Measurements from ENCODE around the gene IQCE.
"Not testable (repeated sequence)": the region's sequence is repeated elsewhere in the genome, so short reads cannot be mapped to it uniquely, and the experiment has no call there.

IQCE gene

GRCh38 chr7:2553108-2553507 is 5.7 kb upstream of the IQCE start:
- DNase-seq: no peak

GRCh38 chr7:2553831-2554581 is 4.8 kb upstream of the IQCE start:
- DNase-seq: no peak

DNA sequence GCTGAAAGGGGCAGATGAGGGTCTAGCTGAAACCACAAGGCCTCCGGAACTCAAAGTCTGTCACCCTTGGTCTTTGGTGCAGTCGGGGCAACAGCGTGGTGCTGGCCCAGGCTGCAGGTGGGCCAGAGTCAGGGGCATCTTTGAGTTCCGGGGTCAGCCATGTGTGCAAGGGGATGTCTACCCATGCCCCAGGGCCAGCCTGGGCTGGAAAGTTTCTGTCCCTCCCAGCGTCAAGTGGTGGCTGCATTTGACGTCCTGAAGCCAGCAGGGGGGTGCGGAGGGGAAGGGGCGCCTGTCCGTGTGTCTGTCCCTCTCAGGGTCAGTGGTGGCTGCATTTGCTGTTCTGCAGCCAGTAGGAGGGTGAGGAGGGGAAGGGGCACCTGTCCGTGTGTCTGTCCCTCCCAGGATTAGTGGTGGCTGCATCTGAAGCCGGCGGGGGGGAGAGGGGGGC is 4.1 kb upstream of the IQCE start:
- DNase-seq: no peak

DNA sequence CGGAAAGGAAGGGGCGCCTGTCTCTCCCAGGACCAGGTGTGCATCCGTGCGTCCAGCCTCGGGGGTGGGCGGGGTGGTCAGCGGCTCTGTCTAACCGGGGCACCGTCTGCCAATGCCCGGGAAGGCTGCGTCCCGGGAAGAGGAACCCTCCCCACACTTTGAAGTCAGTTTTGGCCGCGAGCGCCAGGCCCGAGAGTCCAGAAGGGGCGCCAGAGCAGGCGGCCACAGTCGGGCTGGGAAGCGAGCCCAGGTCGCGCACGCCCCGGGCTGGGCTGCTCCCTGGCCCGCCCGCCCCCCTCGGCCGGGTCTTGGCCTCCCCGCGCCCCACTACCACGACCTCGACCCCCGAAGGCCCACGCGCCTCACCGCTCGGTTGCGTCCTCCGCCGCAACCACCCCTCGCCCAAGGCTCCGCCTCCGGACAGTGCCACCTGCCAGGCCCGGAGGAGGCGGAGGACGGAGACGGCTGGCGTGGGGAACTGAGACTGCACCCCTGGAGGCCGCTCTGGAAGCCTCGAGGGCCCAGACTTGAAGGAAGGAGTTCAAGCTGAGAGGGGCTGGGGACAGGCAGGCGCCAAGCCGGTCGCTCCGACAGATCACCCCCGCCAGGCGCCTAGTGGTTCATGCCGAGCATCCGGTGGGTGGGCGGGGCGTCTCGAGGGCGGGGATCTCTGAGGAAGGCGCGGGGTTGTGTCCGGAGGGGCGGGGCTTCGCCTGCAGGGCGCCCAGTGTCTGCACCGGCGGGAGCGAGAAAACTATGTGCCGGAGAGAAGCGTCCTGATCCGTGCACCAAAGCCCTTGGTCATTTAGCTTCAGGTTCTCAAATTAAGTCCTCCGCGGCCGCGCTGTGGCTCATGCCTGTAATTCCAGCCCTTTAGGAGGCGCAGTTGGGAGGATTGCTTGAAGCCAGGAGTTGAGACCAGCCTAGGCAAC is 3.4 kb upstream of the IQCE start, which contains the start of gene BRAT1:
BRAT1 (minus strand) TSS at position 404 of the 932 bp plus-strand sequence. CDS start 1,093 bp downstream, outside the sequence.
- peak; percentile 72 to 97 (median 91) for DNase-seq

- DNase-seq: no peak
These were observed 638 bp downstream of the IQCE start for GRCh38 chr7:2559283-2559950.

- not testable (repeated sequence) for DNase-seq
These were observed 5.2 kb downstream of the IQCE start for GRCh38 chr7:2563955-2564354.

- DNase-seq: no peak
These were observed 6.3 kb downstream of the IQCE start for GRCh38 chr7:2564970-2565540.

DNA sequence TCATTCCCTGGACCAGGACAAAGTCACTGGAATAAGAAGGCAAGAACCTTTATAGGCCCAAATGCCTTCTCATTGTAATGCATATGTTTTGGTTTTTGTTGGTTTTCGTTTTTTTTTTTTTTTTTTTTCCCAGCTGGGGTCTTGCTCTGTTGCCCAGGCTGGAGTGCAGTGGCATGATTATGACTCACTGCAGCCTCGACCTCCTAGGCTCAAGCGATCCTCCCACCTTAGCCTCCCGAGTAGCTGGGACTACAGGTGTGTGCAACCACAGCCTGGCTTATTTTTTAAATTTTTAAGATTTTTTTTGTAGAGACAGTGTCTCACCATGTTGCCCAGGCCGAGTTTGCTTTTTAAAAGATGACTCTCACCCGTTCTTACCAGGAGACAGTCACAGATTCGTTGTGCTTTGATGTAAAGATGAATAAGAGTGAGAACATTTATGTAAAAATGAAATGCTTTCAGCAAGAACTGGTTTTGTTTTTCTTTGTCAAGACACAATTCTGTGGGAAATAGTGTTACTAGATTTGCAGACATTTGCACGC is 7.6 kb downstream of the IQCE start:
- DNase-seq: no peak

DNA sequence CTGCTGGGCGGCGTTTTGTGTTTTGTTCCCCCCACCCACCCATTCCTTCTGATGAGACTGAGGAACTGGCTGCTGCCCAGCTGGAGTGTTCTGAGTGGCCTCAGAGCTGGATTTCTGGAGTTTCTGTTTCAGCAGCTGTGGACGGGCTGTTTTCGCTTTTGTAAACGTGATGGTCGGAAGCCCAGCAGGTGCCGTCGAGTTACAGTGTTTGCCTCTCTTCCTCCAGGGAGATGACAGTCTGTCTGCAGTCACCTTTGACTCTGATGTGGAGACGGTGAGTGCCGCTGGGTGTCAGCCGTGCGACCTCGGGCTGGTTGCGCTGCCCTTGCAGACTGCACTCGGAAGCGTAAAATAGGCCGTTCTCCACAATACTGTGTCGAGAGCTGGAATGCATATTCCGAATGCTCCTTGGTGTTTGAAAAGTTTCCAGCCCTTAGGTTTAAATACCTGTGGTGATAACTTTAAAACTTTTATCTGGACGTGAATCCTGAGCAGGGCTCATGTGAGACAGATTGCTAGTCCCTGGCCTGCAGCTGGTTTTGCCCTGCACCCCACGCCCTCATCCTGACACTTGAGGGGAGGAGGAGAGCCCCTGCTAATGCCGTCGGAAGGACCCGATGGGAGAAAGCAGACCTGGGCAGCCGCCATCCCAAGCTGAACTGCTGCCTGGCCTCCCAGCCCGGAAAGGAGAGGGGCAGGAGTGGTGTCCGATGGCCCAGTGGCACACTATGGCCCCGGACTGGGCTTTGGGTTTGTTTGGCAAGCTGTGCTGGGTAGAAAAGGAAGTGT is 8.3 kb downstream of the IQCE start:
- DNase-seq: peak in 15 of 51 donors; percentile 14 to 72 (median 26)

- peak in 34 of 51 donors; percentile 8 to 65 (median 34) for DNase-seq
These were observed 9.0 kb downstream of the IQCE start for GRCh38 chr7:2567679-2568278.

DNA sequence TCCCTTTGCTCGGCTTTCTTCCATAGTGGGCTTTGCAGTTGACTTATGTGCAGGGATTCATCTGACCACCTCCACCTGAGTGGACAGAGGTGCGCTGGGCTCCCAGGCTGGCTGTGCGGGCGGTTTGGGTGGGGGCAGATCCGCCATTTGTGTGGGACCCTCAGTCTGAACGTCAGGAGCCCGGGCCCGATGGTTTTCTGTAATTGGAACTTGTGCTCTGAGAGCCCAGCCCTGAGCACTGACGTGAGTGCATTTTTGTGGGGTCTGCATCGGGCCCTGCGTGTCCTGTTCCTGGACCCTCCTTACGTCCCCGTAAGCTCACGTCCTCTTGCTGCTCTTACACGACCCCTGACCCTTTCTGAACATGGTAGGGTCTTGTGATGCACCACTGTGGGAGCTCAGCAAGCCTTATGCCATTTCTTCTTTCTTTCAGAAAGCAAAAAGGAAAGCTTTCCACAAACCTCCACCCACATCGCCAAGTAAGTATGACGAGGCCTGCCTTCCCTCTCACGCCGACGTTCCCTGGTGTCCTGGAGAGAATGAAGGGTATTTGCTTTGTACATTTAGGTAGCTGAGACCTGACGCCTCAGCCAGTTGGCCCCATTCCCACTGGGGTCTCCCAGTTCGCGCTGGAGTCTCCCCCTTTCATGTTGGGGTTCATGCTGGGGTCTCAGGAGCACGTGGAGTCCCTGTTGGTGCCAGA is 9.9 kb downstream of the IQCE start:
- DNase-seq: peak in 1 of 51 donors; percentile 35

- DNase-seq: no peak
These were observed 10.6 kb downstream of the IQCE start for GRCh38 chr7:2569421-2569820.

DNA sequence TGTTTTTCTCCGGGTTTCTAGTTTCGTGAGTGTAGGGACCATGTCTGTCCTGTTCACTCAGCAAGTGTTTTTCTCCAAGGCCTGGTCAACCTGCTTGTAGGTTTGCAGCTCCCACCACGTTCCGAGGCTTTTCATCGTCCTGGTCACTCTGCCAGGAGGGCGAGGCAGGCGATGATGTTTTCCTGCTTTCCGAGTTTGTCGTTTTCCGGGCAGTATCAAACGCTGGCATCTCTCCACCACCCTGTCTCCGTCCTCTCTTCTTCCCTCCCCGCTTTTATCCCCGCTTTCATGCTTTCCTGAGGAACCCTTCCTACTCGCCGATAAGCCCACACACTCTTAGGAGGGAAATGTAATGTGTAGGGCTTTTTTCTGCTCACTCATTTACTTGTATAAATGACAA is 11.2 kb downstream of the IQCE start:
- no peak for DNase-seq

DNA sequence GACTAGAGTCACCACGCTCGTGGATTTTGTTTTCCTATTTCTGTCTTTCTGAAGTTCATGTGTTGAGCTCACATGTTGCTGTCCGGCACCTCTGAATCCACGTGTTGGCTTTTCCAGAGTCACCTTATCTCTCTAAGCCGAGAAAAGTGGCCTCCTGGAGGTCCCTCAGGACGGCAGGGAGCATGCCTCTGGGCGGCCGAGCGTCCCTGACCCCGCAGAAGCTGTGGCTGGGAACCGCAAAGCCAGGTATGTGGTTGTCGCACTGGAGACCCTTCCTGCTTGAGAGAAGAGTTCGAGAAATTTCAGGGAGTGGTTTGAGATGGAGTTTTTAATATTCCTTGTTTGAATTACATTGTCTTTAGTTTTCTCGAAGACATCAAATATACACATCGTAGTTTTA is 12.6 kb downstream of the IQCE start:
- no peak for DNase-seq

GRCh38 chr7:2572101-2572842 is 13.5 kb downstream of the IQCE start:
- peak in 4 of 51 donors; percentile 9 to 46 (median 34) for DNase-seq

DNA sequence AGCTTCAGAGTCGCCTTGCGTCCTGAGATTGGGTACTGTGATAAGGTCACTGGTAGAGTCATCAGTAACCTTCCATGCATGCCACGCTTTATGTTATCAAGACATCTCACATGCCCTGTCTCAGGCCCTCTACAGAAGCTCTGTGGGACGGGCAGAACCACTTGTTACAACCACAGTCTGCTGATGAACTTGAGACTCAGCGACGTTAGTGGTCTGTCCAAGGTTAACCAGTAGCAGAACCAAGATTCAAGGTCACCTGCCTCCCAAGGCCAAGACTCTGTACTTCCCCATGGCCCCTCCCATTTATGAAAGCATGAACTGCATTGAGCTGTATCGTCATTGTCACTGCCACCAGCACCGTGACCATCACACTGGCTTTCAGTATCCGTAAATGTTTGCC is 15.0 kb downstream of the IQCE start:
- no peak for DNase-seq

DNA sequence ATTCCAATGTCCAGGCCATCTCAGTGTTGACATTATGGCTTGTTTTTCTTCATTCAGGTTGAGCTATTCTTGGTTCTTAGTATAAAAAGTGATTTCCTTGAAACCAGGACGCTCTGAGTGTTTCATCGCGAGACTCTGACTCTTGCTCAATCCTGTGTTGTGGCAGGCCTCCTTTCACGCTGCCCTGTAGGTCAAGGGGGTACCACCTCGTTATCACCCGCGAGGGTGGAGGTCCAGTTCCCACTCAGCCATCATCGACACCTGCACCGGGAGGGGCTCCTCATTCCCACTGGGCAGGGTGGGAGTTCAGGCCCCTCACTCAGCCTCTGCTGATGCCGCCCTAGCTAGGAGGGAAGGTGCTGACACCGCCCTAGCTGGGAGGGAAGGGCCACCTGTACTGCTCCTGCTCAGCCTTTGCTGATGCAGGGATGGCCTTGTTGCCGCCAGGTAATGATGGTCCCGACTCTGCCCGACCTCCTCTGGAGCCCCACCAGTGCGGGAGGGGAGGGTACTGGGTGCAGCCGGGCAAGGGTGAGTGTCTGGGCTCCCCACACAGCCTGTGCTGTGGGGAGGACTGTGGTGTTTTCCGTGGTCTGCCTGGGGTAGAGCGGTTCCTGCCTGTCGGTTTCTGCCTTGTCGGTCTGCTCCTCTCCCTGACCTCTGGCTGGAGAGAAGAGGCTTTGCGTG is 16.4 kb downstream of the IQCE start:
- DNase-seq: no peak

Data from hypothalamus (tissue), 51 donors.